SK-N-MC (cell line): ENCODE data around the gene RNF150.
"Not testable (repeated sequence)": the region's sequence is repeated elsewhere in the genome, so short reads cannot be mapped to it uniquely, and the experiment has no call there.

ENCODE experiments used
- DNase-seq: peaks from one replicate; pipeline ENCODE4 v3.0.0-alpha.2; 2011; ENCODE audit warnings: low read depth, low spot score
- H3K27ac ChIP-seq: fragments of 200-600 bp; sonication (generic); 2 replicates; pipeline ENCODE4 v1.5.1; 2016; ENCODE audit warnings: mixed run types
- H3K36me3 ChIP-seq: fragments of 200-600 bp; sonication (generic); 2 replicates; pipeline ENCODE4 v1.6.1; 2017; ENCODE audit warnings: antibody characterized with exemption, low read length, mixed read lengths; ENCODE audit not compliant: insufficient read depth
- H3K4me3 ChIP-seq: fragments of 200-600 bp; sonication (generic); 2 replicates; pipeline ENCODE4 v1.5.1; 2016
- H3K9ac ChIP-seq: fragments of 200-600 bp; sonication (generic); 2 replicates; pipeline ENCODE4 v1.8.0; 2017; ENCODE audit warnings: mixed run types, mixed read lengths; ENCODE audit not compliant: insufficient read length
- H3K9me3 ChIP-seq: fragments of 200-600 bp; sonication (generic); 2 replicates; pipeline ENCODE4 v1.6.1; 2017; ENCODE audit warnings: low read depth, mild to moderate bottlenecking, antibody characterized with exemption, low read length, moderate library complexity, mixed read lengths
- EZH2 ChIP-seq: fragments of 200-600 bp; sonication (generic); IDR thresholded peaks from one replicate; pipeline ENCODE4 v1.6.1; 2017; ENCODE audit warnings: antibody characterized with exemption
- FOXP2 ChIP-seq: optimal IDR thresholded peaks from 2 replicates; pipeline ENCODE3; 2011; ENCODE audit warnings: mild to moderate bottlenecking, moderate library complexity; ENCODE audit not compliant: insufficient read depth; ENCODE audit errors: extremely low read length, control extremely low read depth
- POLR2AphosphoS5 ChIP-seq: IDR thresholded peaks from 2 replicates; pipeline ENCODE4 v1.6.1; 2012; ENCODE audit warnings: mild to moderate bottlenecking, low read depth, low read length, borderline replicate concordance

RNF150 gene

GRCh38 chr4:140811429-140811828 lies 321.8 kb downstream of the RNF150 start:
- H3K9me3 ChIP-seq: no peaks in the 10 kb centered on the region
- DNase-seq: no peak
- TF ChIP-seq POLR2AphosphoS5 (no peak), FOXP2 (no peak), EZH2 (no peak)
- H3K9ac ChIP-seq: no peak overlapping the region
- H3K27ac ChIP-seq: no peak overlapping the region
- H3K4me3 ChIP-seq: no peak overlapping the region
- no peaks in the 10 kb centered on the region for H3K36me3 ChIP-seq

GRCh38 chr4:140810591-140811169 lies 322.6 kb downstream of the RNF150 start:
- H3K27ac ChIP-seq, H3K9ac ChIP-seq, H3K36me3 ChIP-seq, H3K4me3 ChIP-seq, H3K9me3 ChIP-seq, DNase-seq: not testable (repeated sequence)
